GM12801 (cell line): ENCODE data around the gene DLX6.

Experiments
- CTCF ChIP-seq: IDR thresholded peaks from one replicate; pipeline ENCODE4 v1.5.1; 2011; ENCODE audit warnings: control low read depth; ENCODE audit not compliant: insufficient read length; ENCODE audit errors: extremely low read depth

The DLX6 gene

GRCh38 chr7:96977445-96977844 is 27.9 kb upstream of the DLX6 start:
- no peak for TF ChIP-seq CTCF

- TF ChIP-seq CTCF, result no peak
Observed at GRCh38 chr7:96979551-96980276, 25.6 kb upstream of the DLX6 start.

- TF ChIP-seq CTCF, result no peak
Observed at GRCh38 chr7:96982586-96982985, 22.8 kb upstream of the DLX6 start.

- no peak for TF ChIP-seq CTCF
Observed at GRCh38 chr7:96985992-96986391, 19.4 kb upstream of the DLX6 start.

GRCh38 chr7:96986901-96987300 is 18.5 kb upstream of the DLX6 start:
- TF ChIP-seq CTCF, result no peak

- TF ChIP-seq CTCF, result no peak
Observed at GRCh38 chr7:96987719-96988118, 17.6 kb upstream of the DLX6 start.

GRCh38 chr7:96989241-96989858 is 16.0 kb upstream of the DLX6 start:
- TF ChIP-seq CTCF, result no peak
